GM12872 (cell line): ENCODE measurements around the gene LDLRAD2.

Experiments used
- TF ChIP-seq, protein P1 (sequence below): IDR thresholded peaks from 3 replicates; pipeline ENCODE4 v1.5.1; 2011; ENCODE audit warnings: low read depth, mild to moderate bottlenecking, low read length, moderate library complexity; ENCODE audit not compliant: insufficient read depth

The LDLRAD2 gene

DNA sequence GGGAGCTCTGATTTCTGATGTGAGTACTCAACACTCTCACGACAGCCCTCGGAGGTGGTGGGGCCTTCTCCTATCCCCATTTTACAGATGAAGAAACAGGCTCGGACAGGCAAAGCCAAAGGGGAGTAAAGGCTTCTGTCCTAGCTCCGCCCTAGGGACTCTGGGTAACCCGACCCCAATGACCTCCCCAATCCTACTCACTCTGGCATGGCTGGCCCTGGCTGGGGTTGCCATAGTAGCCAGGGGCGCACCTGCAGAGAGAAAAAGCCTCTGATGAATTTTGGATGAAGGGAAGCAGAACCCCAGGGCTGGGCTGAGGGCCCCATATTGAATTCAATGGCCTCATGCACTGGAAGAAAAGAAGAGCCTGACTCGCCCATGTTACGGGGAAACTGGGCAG, 61.1 kb downstream of the LDLRAD2 start:
- TF ChIP-seq, protein P1, sequence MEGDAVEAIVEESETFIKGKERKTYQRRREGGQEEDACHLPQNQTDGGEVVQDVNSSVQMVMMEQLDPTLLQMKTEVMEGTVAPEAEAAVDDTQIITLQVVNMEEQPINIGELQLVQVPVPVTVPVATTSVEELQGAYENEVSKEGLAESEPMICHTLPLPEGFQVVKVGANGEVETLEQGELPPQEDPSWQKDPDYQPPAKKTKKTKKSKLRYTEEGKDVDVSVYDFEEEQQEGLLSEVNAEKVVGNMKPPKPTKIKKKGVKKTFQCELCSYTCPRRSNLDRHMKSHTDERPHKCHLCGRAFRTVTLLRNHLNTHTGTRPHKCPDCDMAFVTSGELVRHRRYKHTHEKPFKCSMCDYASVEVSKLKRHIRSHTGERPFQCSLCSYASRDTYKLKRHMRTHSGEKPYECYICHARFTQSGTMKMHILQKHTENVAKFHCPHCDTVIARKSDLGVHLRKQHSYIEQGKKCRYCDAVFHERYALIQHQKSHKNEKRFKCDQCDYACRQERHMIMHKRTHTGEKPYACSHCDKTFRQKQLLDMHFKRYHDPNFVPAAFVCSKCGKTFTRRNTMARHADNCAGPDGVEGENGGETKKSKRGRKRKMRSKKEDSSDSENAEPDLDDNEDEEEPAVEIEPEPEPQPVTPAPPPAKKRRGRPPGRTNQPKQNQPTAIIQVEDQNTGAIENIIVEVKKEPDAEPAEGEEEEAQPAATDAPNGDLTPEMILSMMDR, result no peak

DNA sequence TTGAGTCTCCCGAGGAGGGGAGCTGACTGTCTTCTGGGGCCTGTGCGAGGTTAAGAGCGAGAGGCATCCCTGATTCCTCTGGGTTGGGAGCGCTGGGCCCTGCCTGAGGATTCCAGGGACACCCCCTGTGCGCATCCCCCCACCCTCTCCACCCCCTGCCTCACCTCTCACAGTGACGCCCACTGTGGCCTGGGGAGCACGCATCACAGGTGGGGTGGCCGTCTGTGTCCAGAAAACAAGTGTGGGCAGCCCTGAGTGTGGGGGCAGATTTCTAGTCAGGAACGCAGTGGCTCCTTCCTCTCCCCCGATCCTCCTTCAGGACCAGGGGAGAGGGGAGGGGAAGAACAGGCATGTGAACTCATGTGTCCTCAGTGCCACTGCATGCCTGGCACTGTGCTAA, 61.7 kb downstream of the LDLRAD2 start:
- TF ChIP-seq, protein P1, result no peak

DNA sequence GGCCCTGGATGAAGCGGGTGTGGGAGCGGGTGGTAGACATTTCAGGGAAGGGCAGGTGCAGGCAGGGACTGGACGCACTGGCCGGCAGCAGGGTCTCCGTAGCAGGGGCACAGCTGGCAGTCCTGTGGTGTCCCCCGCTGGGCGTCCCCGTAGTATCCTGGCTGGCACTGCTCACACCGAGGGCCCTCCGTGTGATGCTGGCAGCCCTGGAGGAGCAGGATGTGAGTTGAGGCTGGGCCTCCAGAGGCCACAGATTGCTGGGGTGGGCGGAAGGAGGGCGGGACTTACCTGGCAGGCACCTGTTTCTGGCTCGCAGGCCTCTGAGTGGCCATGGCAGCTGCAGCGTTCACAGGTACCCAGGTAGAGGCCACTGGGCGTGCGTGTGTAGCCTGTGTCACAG, 62.3 kb downstream of the LDLRAD2 start:
- TF ChIP-seq, protein P1, result no peak
